MM.1S (cell line): ENCODE data around the gene PRKAG2.

ENCODE experiments used
- EZH2 ChIP-seq: fragments of 300-600 bp; sonication (generic); optimal IDR thresholded peaks from 2 replicates; pipeline ENCODE3; 2017; ENCODE audit warnings: low read depth, mild to moderate bottlenecking, antibody characterized with exemption, low read length, mixed read lengths
- EZH2phosphoT487 ChIP-seq: fragments of 300-600 bp; sonication (generic); IDR thresholded peaks from 2 replicates; pipeline ENCODE4 v1.6.1; 2018; ENCODE audit warnings: antibody characterized with exemption, low read length
- TF ChIP-seq, protein P1 (sequence below): fragments of 300-600 bp; sonication (generic); IDR thresholded peaks from 2 replicates; pipeline ENCODE4 v1.5.1; 2016; ENCODE audit warnings: antibody characterized with exemption, low read length, mixed read lengths

DNA sequence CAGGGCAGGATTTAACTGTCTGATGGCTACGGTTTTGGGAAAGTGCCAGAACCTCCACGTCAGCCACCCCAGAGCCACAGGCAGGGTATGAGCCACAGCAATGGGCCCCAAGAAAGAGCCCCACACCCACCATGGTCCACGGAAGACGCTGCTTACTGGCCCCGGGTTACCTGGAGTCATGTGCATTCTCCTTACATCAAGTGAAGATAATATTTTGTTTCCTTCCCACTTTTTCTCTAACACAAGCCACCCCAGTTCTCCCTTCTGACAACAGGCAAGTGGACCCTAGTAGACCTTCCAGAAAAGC lies 67.1 kb downstream of the PRKAG2 start:
- TF ChIP-seq, protein P1, sequence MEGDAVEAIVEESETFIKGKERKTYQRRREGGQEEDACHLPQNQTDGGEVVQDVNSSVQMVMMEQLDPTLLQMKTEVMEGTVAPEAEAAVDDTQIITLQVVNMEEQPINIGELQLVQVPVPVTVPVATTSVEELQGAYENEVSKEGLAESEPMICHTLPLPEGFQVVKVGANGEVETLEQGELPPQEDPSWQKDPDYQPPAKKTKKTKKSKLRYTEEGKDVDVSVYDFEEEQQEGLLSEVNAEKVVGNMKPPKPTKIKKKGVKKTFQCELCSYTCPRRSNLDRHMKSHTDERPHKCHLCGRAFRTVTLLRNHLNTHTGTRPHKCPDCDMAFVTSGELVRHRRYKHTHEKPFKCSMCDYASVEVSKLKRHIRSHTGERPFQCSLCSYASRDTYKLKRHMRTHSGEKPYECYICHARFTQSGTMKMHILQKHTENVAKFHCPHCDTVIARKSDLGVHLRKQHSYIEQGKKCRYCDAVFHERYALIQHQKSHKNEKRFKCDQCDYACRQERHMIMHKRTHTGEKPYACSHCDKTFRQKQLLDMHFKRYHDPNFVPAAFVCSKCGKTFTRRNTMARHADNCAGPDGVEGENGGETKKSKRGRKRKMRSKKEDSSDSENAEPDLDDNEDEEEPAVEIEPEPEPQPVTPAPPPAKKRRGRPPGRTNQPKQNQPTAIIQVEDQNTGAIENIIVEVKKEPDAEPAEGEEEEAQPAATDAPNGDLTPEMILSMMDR, result no peak
- TF ChIP-seq EZH2, result no peak
- TF ChIP-seq EZH2phosphoT487, result no peak
